PC-9 (cell line): ENCODE measurements around the gene DNAJB6.
A peak's percentile ranks its signal among the peaks of the same experiment; 100 is the strongest.

Experiments used
- CTCF ChIP-seq: fragments of 200-600 bp; sonication (generic); conservative IDR thresholded peaks from 2 replicates; pipeline ENCODE4 v1.6.1; 2017; ENCODE audit warnings: mixed run types, antibody characterized with exemption, mild to moderate bottlenecking, moderate library complexity
- EZH2 ChIP-seq: fragments of 200-600 bp; sonication (generic); IDR thresholded peaks from 2 replicates; pipeline ENCODE4 v1.8.0; 2017; ENCODE audit warnings: antibody characterized with exemption, low read depth

DNA sequence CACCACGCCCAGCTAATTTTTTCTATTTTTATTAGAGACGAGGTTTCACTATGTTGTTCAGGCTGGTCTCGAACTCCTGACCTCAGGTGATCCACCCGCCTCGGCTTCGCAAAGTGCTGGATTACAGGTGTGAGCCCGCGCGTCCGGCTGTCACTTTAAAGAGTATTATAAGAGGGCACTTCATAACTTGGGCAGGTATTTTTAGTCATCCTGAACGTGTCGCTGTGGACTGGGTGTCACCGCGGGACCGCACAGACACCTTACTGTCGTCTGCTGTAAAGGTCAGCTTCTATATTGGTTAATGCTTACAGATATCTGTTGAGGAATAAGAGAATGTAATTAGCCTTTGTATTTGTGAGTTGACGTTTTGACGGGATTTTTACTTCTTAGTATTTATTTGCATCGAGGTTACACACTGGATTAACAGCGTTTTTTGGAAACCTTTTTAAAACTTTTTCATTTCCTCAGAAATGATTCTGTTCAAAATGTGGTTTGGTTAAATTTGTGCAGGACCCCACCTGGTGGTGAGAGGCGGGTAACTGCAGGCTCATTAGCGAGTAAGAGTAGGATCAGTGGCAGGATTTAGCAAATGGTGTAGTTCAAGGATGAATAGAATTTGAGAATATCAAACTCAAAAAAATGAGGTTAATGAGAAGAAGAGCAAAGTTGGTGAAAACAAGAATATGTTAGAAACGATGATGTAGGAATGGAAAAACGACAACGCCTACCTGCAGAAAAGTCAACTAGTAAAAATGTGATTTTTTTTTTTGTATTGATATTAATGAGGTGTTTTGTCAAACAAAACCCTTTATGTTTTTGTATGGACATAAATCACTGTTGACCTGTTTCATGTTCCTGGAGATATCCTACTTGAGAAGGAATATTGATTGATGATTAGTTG lies 3.2 kb downstream of the DNAJB6 start:
- TF ChIP-seq EZH2 (no peak), CTCF (peak; percentile 99)
